HepG2 (cell line): ENCODE data around the gene NSMCE1. TPM values are rescaled to one million over a fixed set of nuclear protein-coding genes. Genes with fewer than 3 reads are reported as not detected.

Experiments used
- ATAC-seq: fragments of 200-7000 bp; cut with Tn5 transposase; 3 replicates; pipeline ENCODE4 v1.9.1; 2020; ENCODE audit warnings: mild to moderate bottlenecking, moderate library complexity
- BruUV-seq: library from RNA; stranded (reverse); fragments of 400-500 nt; replicated peaks from 2 replicates; lab custom pipeline; 2021; lab: Mats Ljungman, UMichigan
- CTCF ChIA-PET: fragments of 300-600 bp; formaldehyde crosslinking; extraction: SDS; loops from one replicate; lab custom pipeline; 2021; ENCODE audit warnings: low total read pairs, inconsistent platforms, low intra/inter-chr PET ratio; lab: Yijun Ruan, JAX
- POLR2A ChIA-PET: fragments of 350-600 bp; sonication (Branson Sonifier 250); formaldehyde crosslinking; loops from one replicate; lab custom pipeline; 2020; ENCODE audit warnings: antibody characterized with exemption, inconsistent platforms; lab: Yijun Ruan, JAX
- DNase-seq: peaks from one replicate; pipeline ENCODE4 v3.0.0-alpha.2; 2015; ENCODE audit warnings: low spot score
- FAIRE-seq: peaks from 3 replicates; lab custom pipeline; 2011; peaks lifted over from hg19 to GRCh38; lab: Jason Lieb, UNC
- H2AFZ ChIP-seq: one replicate; pipeline ENCODE4 v1.6.1; 2011; ENCODE audit warnings: low read length, inconsistent platforms
- H3K27ac ChIP-seq: fragments of 300-600 bp; 3 replicates; pipeline ENCODE4 v1.8.0; 2011; ENCODE audit warnings: mixed run types, mild to moderate bottlenecking, mixed read lengths, low read length, inconsistent platforms; ENCODE audit not compliant: insufficient read depth; ENCODE audit errors: extremely low read length
- H3K27me3 ChIP-seq, 2 experiments: fragments of 200-600 bp in 1 of 2; 2 replicates in 1 of 2; 3 replicates in 1 of 2; pipeline versions ENCODE4 v1.6.0 to v1.8.0; 2011; ENCODE audit warnings: low read length in 2 of 2, mild to moderate bottlenecking in 2 of 2, moderate library complexity in 2 of 2, inconsistent platforms in 1 of 2; ENCODE audit not compliant: insufficient read depth in 2 of 2, control insufficient read depth in 1 of 2
- H3K36me3 ChIP-seq, 2 experiments: fragments of 200-600 bp in 1 of 2; replicated peaks in 1 of 2; 2 replicates in 1 of 2; 3 replicates in 1 of 2; pipeline versions ENCODE4 v1.5.1 to v1.8.0; 2011; ENCODE audit warnings: low read length in 2 of 2, inconsistent platforms in 1 of 2; ENCODE audit not compliant: insufficient read depth in 2 of 2, control insufficient read depth in 1 of 2
- H3K4me1 ChIP-seq: 2 replicates; pipeline ENCODE4 v1.5.1; 2012; ENCODE audit warnings: low read length, inconsistent platforms; ENCODE audit not compliant: insufficient read depth
- H3K4me2 ChIP-seq: 2 replicates; pipeline ENCODE4 v1.6.0; 2011; ENCODE audit warnings: low read depth, low read length, inconsistent platforms
- H3K4me3 ChIP-seq, 3 experiments: fragments of 200-600 bp in 1 of 3; sonication (generic), shearing (Covaris generic) in 1 of 3; replicated peaks in 1 of 3; 2 replicates each; pipeline ENCODE4 v1.5.1; 2011 to 2016; ENCODE audit warnings: low read length in 3 of 3, inconsistent platforms in 2 of 3, low read depth in 2 of 3, mild to moderate bottlenecking in 2 of 3, control low read depth in 1 of 3, mixed read lengths in 1 of 3; ENCODE audit not compliant: insufficient read depth in 1 of 3
- H3K79me2 ChIP-seq: one replicate; pipeline ENCODE4 v1.6.1; 2011; ENCODE audit warnings: low read length, inconsistent platforms; ENCODE audit not compliant: insufficient read depth
- H3K9ac ChIP-seq: 2 replicates; pipeline ENCODE4 v1.6.0; 2011; ENCODE audit warnings: mild to moderate bottlenecking, low read depth, low read length, inconsistent platforms; ENCODE audit not compliant: insufficient read depth
- H3K9me3 ChIP-seq: 2 replicates; pipeline ENCODE4 v1.5.1; 2012; ENCODE audit warnings: mild to moderate bottlenecking, low read length
- H4K20me1 ChIP-seq: 2 replicates; pipeline ENCODE4 v1.6.0; 2011; ENCODE audit warnings: inconsistent platforms, mild to moderate bottlenecking, low read length, moderate library complexity; ENCODE audit not compliant: insufficient read depth
- ATF7 ChIP-seq, 2 experiments: fragments of 450-650 bp in 1 of 2; sonication (generic) in 1 of 2; formaldehyde crosslinking in 1 of 2; IDR thresholded peaks; 2 replicates each; pipeline versions ENCODE4 v1.4.0 to v1.6.1; 2016 to 2020; ENCODE audit warnings: antibody characterized with exemption in 1 of 2, mild to moderate bottlenecking in 1 of 2, missing genetic modification reagents in 1 of 2
- CENPX ChIP-seq: sonication (generic); formaldehyde crosslinking; IDR thresholded peaks from 2 replicates; pipeline ENCODE4 v1.9.0; 2021; ENCODE audit warnings: mild to moderate bottlenecking, missing genetic modification reagents, moderate library complexity
- IRX3 ChIP-seq: sonication (generic); formaldehyde crosslinking; IDR thresholded peaks from 2 replicates; pipeline ENCODE4 v1.8.1; 2023; ENCODE audit warnings: mild to moderate bottlenecking, low read depth, missing genetic modification reagents, borderline replicate concordance
- ISX ChIP-seq: sonication (generic); formaldehyde crosslinking; conservative IDR thresholded peaks from 2 replicates; pipeline ENCODE4 v1.5.0; 2020; ENCODE audit warnings: missing genetic modification reagents
- KDM1A ChIP-seq: IDR thresholded peaks from 2 replicates; pipeline ENCODE4 v1.6.1; 2016; ENCODE audit warnings: missing compliant biosample characterization
- RAD51 ChIP-seq: fragments of 450-650 bp; IDR thresholded peaks from 2 replicates; pipeline ENCODE4 v1.6.1; 2016; ENCODE audit warnings: borderline replicate concordance
- SOX6 ChIP-seq, 2 experiments: fragments of 450-650 bp in 1 of 2; sonication (generic) in 1 of 2; formaldehyde crosslinking in 1 of 2; IDR thresholded peaks; 2 replicates each; pipeline versions ENCODE4 v1.4.0 to v1.6.1; 2017 to 2020; ENCODE audit warnings: antibody characterized with exemption in 1 of 2, mild to moderate bottlenecking in 1 of 2, missing genetic modification reagents in 1 of 2
- SRSF9 ChIP-seq: fragments of 200-400 bp; formaldehyde crosslinking; IDR thresholded peaks from 2 replicates; pipeline ENCODE4 v1.6.1; 2018; ENCODE audit warnings: borderline replicate concordance, mild to moderate bottlenecking, low read depth, low read length; ENCODE audit not compliant: insufficient read depth, poor library complexity, severe bottlenecking
- TBP ChIP-seq: sonication (generic); formaldehyde crosslinking; IDR thresholded peaks from 2 replicates; pipeline ENCODE4 v1.5.0; 2020; ENCODE audit warnings: missing genetic modification reagents
- TIGD3 ChIP-seq: sonication (generic); formaldehyde crosslinking; IDR thresholded peaks from 2 replicates; pipeline ENCODE4 v1.5.1; 2020; ENCODE audit warnings: mild to moderate bottlenecking, missing genetic modification reagents, borderline replicate concordance
- USF2 ChIP-seq, 2 experiments: sonication (generic) in 1 of 2; formaldehyde crosslinking in 1 of 2; IDR thresholded peaks; 2 replicates each; pipeline versions ENCODE4 v1.5.1 to v1.6.1; 2011 to 2020; ENCODE audit warnings: borderline replicate concordance in 1 of 2, low read depth in 1 of 2, low read length in 1 of 2, mild to moderate bottlenecking in 1 of 2, missing genetic modification reagents in 1 of 2, moderate library complexity in 1 of 2
- ZBTB21 ChIP-seq: sonication (generic); formaldehyde crosslinking; IDR thresholded peaks from 2 replicates; pipeline ENCODE4 v1.4.0; 2020; ENCODE audit warnings: missing genetic modification reagents
- ZMYM3 ChIP-seq: sonication (generic); formaldehyde crosslinking; IDR thresholded peaks from 2 replicates; pipeline ENCODE4 v1.5.1; 2020; ENCODE audit warnings: mild to moderate bottlenecking, missing genetic modification reagents
- ZNF264 ChIP-seq: sonication (generic); formaldehyde crosslinking; IDR thresholded peaks from 2 replicates; pipeline ENCODE4 v1.4.0; 2020; ENCODE audit warnings: missing genetic modification reagents
- ZNF629 ChIP-seq: sonication (generic); formaldehyde crosslinking; conservative IDR thresholded peaks from 2 replicates; pipeline ENCODE4 v1.5.0; 2020; ENCODE audit warnings: missing genetic modification reagents
- ZNF841 ChIP-seq: sonication (generic); formaldehyde crosslinking; IDR thresholded peaks from 2 replicates; pipeline ENCODE4 v1.8.1; 2023; ENCODE audit warnings: missing genetic modification reagents, borderline replicate concordance
- WGBS: methylation state at CpG from one replicate; pipeline ENCODE4 v1.1.6; 2017; ENCODE audit warnings: low lambda C conversion rate; 5-methylcytosine and 5-hydroxymethylcytosine counted together
- in situ Hi-C: cut with HindIII; loops from 2 replicates; pipeline ENCODE4 v1.10.0; 2017; ENCODE audit warnings: low pct_unique_long_range_greater_than_20kb; ENCODE audit not compliant: extremely low pct_ligation_motif_present
- intact Hi-C: fragments of 100-400 bp; cut with micrococcal nuclease; formaldehyde crosslinking; loops from one replicate; pipeline ENCODE4 v1.10.0; 2022; ENCODE audit not compliant: unreplicated experiment
- polyA plus RNA-seq, 8 experiments: library from polyadenylated mRNA; depleted of rRNA in 3 of 8; stranded (reverse) in 7 of 8; unstranded in 1 of 8; fragments of >200 nt; fragmentation: Illumina TruSeq in 4 of 8; extraction: Trizol in 4 of 8; gene quantifications; 2 replicates each; pipeline versions ENCODE4 v1.2.1 to v1.2.3, GENCODE V29; 2011 to 2016; ENCODE audit warnings: low read depth in 4 of 8, missing spikeins in 1 of 8, mixed read lengths in 1 of 8; ENCODE audit not compliant: insufficient read depth in 1 of 8
- total RNA-seq, 5 experiments: library from RNA; depleted of rRNA; stranded (reverse); fragments of >200 nt; fragmentation: Illumina TruSeq; extraction: Trizol; gene quantifications; 2 replicates each; pipeline ENCODE4 v1.2.3, GENCODE V29; 2016; ENCODE audit warnings: low read depth in 1 of 5
- TF ChIP-seq, protein P1 (sequence below): sonication (generic); formaldehyde crosslinking; IDR thresholded peaks from 2 replicates; pipeline ENCODE4 v1.4.0; 2020; ENCODE audit warnings: missing genetic modification reagents
- TF ChIP-seq, protein P2 (sequence below): sonication (generic); formaldehyde crosslinking; IDR thresholded peaks from 2 replicates; pipeline ENCODE4 v1.5.0; 2020; ENCODE audit warnings: mild to moderate bottlenecking, missing genetic modification reagents

The NSMCE1 gene
- total and polyA plus RNA-seq, 2 of the 13 experiments (the other 11 are each of a cell fraction or from before 2014, with no cell fraction given), result 42.7 to 52.9 TPM

DNA sequence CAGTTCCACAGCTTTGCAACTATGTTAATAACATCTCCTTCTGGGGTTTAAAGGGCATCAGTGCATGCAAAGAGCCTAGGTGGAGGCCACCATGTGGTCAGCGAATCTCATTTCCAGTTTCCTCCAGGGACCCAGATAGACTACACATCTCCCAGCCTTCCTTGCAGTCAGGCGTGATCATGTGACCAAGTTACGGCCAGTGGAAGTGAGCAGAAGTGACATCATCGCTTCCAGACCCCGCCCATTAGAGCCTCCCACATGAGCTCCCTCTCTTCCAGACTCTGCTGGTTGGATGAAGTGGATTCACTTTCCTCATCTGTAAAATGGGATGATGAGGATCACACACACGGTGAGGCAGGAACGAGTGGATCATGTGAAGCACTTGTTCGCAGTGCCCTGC, 92.7 kb downstream of the NSMCE1 start:
- Histone ChIP-seq H4K20me1 (no peaks in the 10 kb centered on the region), H3K79me2 (no peaks in the 10 kb centered on the region), H3K27me3 (no peaks in the 10 kb centered on the region), H3K27ac (no peak overlapping the region), H3K4me3 (no peak overlapping the region), H2AFZ (no peak overlapping the region), H3K9me3 (no peaks in the 10 kb centered on the region), H3K4me2 (no peak overlapping the region), H3K4me1 (peaks cover 10% of the 10 kb centered on the region; the same call in 1 of the 2 replicates), H3K9ac (no peak overlapping the region), H3K36me3 (no peaks in the 10 kb centered on the region)
- in situ Hi-C loops, result loop anchor here (5.0 to 10.0 kb wide), 2 partner anchors 191 to 279 kb away; no protein-coding TSS in a partner anchor
- no peak for DNase-seq
- 44% methylated on average over 8 of the region's 8 CpGs for WGBS
- intact Hi-C loops, result no loop called here
- BruUV-seq, result no TSS peak
- CTCF ChIA-PET, result no interaction called here
- POLR2A ChIA-PET, result interaction anchor here (1.0 kb wide), 1 partner anchor 28 kb away, joined by 3 read pairs; the partner anchor contains the start of gene KDM8
- no peak; the same call in 2 of the 3 replicates for ATAC-seq
- FAIRE-seq, result no peak
- TF ChIP-seq CENPX (CRISPR knock-in tag) (no peak), ZNF629 (CRISPR knock-in tag) (peak; percentile 72), ZMYM3 (0 out of 2 replicates have a peak, but pooled peaks have one; percentile 38), KDM1A (CRISPR knock-in tag) (0 out of 2 replicates have a peak, but pooled peaks have one; percentile 34), ATF7 (IDR thresholded peaks at IDR 0.05) (peak; percentile 80), ATF7 (CRISPR knock-in tag; IDR thresholded peaks at IDR 0.05) (no peak), TIGD3 (no peak), ZNF841 (CRISPR knock-in tag) (no peak), SRSF9 (no peak), TBP (CRISPR knock-in tag) (no peak), ISX (CRISPR knock-in tag) (no peak), USF2 (IDR thresholded peaks at IDR 0.05; ENCODE audit: low read depth, low read length) (peak; percentile 55), USF2 (CRISPR knock-in tag; IDR thresholded peaks at IDR 0.05; ENCODE audit: borderline replicate concordance) (peak; percentile 44; the same call in 1 of the 2 replicates), SOX6 (IDR thresholded peaks at IDR 0.05) (no peak), SOX6 (CRISPR knock-in tag; IDR thresholded peaks at IDR 0.05) (no peak), ZBTB21 (no peak), IRX3 (CRISPR knock-in tag) (no peak), ZNF264 (CRISPR knock-in tag) (no peak), RAD51 (peak; percentile 50; the same call in 1 of the 2 replicates)
- TF ChIP-seq, protein P1, sequence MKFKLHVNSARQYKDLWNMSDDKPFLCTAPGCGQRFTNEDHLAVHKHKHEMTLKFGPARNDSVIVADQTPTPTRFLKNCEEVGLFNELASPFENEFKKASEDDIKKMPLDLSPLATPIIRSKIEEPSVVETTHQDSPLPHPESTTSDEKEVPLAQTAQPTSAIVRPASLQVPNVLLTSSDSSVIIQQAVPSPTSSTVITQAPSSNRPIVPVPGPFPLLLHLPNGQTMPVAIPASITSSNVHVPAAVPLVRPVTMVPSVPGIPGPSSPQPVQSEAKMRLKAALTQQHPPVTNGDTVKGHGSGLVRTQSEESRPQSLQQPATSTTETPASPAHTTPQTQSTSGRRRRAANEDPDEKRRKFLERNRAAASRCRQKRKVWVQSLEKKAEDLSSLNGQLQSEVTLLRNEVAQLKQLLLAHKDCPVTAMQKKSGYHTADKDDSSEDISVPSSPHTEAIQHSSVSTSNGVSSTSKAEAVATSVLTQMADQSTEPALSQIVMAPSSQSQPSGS (CRISPR knock-in tag), result peak; percentile 61
- TF ChIP-seq, protein P2, sequence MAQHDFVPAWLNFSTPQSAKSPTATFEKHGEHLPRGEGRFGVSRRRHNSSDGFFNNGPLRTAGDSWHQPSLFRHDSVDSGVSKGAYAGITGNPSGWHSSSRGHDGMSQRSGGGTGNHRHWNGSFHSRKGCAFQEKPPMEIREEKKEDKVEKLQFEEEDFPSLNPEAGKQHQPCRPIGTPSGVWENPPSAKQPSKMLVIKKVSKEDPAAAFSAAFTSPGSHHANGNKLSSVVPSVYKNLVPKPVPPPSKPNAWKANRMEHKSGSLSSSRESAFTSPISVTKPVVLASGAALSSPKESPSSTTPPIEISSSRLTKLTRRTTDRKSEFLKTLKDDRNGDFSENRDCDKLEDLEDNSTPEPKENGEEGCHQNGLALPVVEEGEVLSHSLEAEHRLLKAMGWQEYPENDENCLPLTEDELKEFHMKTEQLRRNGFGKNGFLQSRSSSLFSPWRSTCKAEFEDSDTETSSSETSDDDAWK (CRISPR knock-in tag), result no peak
